GM13976 (cell line): Measurements from ENCODE around the gene ABCA9.

Experiments
- DNase-seq: peaks from one replicate; pipeline ENCODE4 v3.0.0; 2012; ENCODE audit warnings: low spot score
- in situ Hi-C: fragments of 300-500 bp; cut with MboI; formaldehyde crosslinking; loops from one replicate; pipeline ENCODE4 v1.12.0; 2022; ENCODE audit warnings: low sequenced_read_pairs, mixed read lengths, inconsistent platforms; ENCODE audit not compliant: unreplicated experiment
- TF ChIP-seq, protein P1 (sequence below): IDR thresholded peaks from 2 replicates; pipeline ENCODE4 v1.5.1; 2012; ENCODE audit warnings: borderline replicate concordance, mild to moderate bottlenecking; ENCODE audit not compliant: insufficient read depth; ENCODE audit errors: extremely low read depth, missing control alignments, control extremely low read depth

ABCA9 gene

GRCh38 chr17:68924793-68925720, 135.7 kb downstream of the ABCA9 start:
- DNase-seq = no peak
- in situ Hi-C loops = no loop called here
- TF ChIP-seq, protein P1, sequence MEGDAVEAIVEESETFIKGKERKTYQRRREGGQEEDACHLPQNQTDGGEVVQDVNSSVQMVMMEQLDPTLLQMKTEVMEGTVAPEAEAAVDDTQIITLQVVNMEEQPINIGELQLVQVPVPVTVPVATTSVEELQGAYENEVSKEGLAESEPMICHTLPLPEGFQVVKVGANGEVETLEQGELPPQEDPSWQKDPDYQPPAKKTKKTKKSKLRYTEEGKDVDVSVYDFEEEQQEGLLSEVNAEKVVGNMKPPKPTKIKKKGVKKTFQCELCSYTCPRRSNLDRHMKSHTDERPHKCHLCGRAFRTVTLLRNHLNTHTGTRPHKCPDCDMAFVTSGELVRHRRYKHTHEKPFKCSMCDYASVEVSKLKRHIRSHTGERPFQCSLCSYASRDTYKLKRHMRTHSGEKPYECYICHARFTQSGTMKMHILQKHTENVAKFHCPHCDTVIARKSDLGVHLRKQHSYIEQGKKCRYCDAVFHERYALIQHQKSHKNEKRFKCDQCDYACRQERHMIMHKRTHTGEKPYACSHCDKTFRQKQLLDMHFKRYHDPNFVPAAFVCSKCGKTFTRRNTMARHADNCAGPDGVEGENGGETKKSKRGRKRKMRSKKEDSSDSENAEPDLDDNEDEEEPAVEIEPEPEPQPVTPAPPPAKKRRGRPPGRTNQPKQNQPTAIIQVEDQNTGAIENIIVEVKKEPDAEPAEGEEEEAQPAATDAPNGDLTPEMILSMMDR = no peak
